ENCODE data around the gene COX8A. TPM values are rescaled to one million over a fixed set of nuclear protein-coding genes. Genes with fewer than 3 reads are reported as not detected.

Gene COX8A
- total RNA-seq, 1 donor = 190 TPM

GRCh38 chr11:63939397-63939891 is 35.0 kb upstream of the COX8A start:
- Histone ChIP-seq H3K4me3 (ENCODE audit: insufficient read depth, low read length) (peak overlapping the region; percentile 88), H3K27ac (ENCODE audit: low read depth, low read length) (peak overlapping the region; percentile 66), H3K9me3 (ENCODE audit: low read depth, low read length) (no peaks in the 10 kb centered on the region), H3K4me2 (ENCODE audit: insufficient read depth, low read length) (peak overlapping the region; percentile 99), H4K20me1 (ENCODE audit: insufficient read depth, low read length) (no peaks in the 10 kb centered on the region), H2AFZ (ENCODE audit: low read length) (peak overlapping the region; percentile 91), H3K79me2 (ENCODE audit: insufficient read depth, low read length) (peaks cover 44% of the 10 kb centered on the region), H3K4me1 (ENCODE audit: insufficient read depth, low read length) (peaks cover 13% of the 10 kb centered on the region), H3K36me3 (ENCODE audit: insufficient read depth, low read length) (no peaks in the 10 kb centered on the region), H3K27me3 (ENCODE audit: insufficient read depth, low read length) (no peaks in the 10 kb centered on the region)
- peak; percentile 88 for DNase-seq (ENCODE audit: insufficient read length, low spot score, missing footprints)
- TF ChIP-seq CTCF (IDR thresholded peaks at IDR 0.05; ENCODE audit: extremely low read depth, low read depth, low read length) = no peak

GRCh38 chr11:63940786-63941185 is 33.6 kb upstream of the COX8A start:
- Histone ChIP-seq H2AFZ (ENCODE audit: low read length) (no peak overlapping the region), H3K27me3 (ENCODE audit: insufficient read depth, low read length) (no peaks in the 10 kb centered on the region), H3K9me3 (ENCODE audit: low read depth, low read length) (no peaks in the 10 kb centered on the region), H3K4me2 (ENCODE audit: insufficient read depth, low read length) (no peak overlapping the region), H3K4me3 (ENCODE audit: insufficient read depth, low read length) (no peak overlapping the region), H3K36me3 (ENCODE audit: insufficient read depth, low read length) (no peaks in the 10 kb centered on the region), H3K27ac (ENCODE audit: low read depth, low read length) (no peak overlapping the region), H3K4me1 (ENCODE audit: insufficient read depth, low read length) (peaks cover 23% of the 10 kb centered on the region), H4K20me1 (ENCODE audit: insufficient read depth, low read length) (no peaks in the 10 kb centered on the region), H3K79me2 (ENCODE audit: insufficient read depth, low read length) (peaks cover 52% of the 10 kb centered on the region)
- no peak for TF ChIP-seq CTCF (IDR thresholded peaks at IDR 0.05; ENCODE audit: extremely low read depth, low read depth, low read length)
- peak; percentile 11 for DNase-seq (ENCODE audit: insufficient read length, low spot score, missing footprints)

GRCh38 chr11:63941901-63942300 is 32.5 kb upstream of the COX8A start:
- no peaks in the 10 kb centered on the region for H3K9me3 ChIP-seq (ENCODE audit: low read depth, low read length)
- peaks cover 10% of the 10 kb centered on the region for H3K36me3 ChIP-seq (ENCODE audit: insufficient read depth, low read length)
- no peak overlapping the region for H3K4me2 ChIP-seq (ENCODE audit: insufficient read depth, low read length)
- peaks cover 3% of the 10 kb centered on the region for H4K20me1 ChIP-seq (ENCODE audit: insufficient read depth, low read length)
- DNase-seq (ENCODE audit: insufficient read length, low spot score, missing footprints) = peak; percentile 37
- H3K27ac ChIP-seq (ENCODE audit: low read depth, low read length) = no peak overlapping the region
- H3K79me2 ChIP-seq (ENCODE audit: insufficient read depth, low read length) = peaks cover 52% of the 10 kb centered on the region
- TF ChIP-seq CTCF (IDR thresholded peaks at IDR 0.05; ENCODE audit: extremely low read depth, low read depth, low read length) = no peak
- H3K4me1 ChIP-seq (ENCODE audit: insufficient read depth, low read length) = peaks cover 24% of the 10 kb centered on the region
- no peak overlapping the region for H3K4me3 ChIP-seq (ENCODE audit: insufficient read depth, low read length)
- H2AFZ ChIP-seq (ENCODE audit: low read length) = no peak overlapping the region
- no peaks in the 10 kb centered on the region for H3K27me3 ChIP-seq (ENCODE audit: insufficient read depth, low read length)

DNA sequence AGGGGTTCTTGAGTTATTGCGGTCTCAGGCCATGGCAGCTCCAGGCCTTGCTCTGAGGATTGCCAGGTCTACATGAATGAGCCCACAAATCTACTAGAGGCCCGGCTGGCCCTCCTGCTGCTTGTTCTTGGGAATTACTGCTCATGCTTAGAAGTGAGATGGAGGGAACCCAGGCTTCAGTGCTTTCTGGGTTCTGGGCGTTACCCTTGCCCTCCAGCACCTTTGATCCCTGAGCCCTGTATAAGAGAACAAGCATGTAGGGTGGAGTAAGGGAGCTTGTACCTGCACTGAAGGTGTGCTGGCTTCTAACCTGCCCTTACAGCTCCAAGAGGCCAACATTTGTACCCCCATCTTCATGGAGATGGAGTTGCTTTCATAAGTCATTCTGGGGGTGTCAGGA is 31.6 kb upstream of the COX8A start:
- Histone ChIP-seq H3K9me3 (ENCODE audit: low read depth, low read length) (no peaks in the 10 kb centered on the region), H3K4me2 (ENCODE audit: insufficient read depth, low read length) (no peak overlapping the region), H3K79me2 (ENCODE audit: insufficient read depth, low read length) (peaks cover 52% of the 10 kb centered on the region), H2AFZ (ENCODE audit: low read length) (no peak overlapping the region), H3K27ac (ENCODE audit: low read depth, low read length) (no peak overlapping the region), H3K4me1 (ENCODE audit: insufficient read depth, low read length) (peaks cover 24% of the 10 kb centered on the region), H3K4me3 (ENCODE audit: insufficient read depth, low read length) (no peak overlapping the region), H4K20me1 (ENCODE audit: insufficient read depth, low read length) (peaks cover 3% of the 10 kb centered on the region), H3K36me3 (ENCODE audit: insufficient read depth, low read length) (peaks cover 11% of the 10 kb centered on the region), H3K27me3 (ENCODE audit: insufficient read depth, low read length) (no peaks in the 10 kb centered on the region)
- peak; percentile 63 for DNase-seq (ENCODE audit: insufficient read length, low spot score, missing footprints)
- no peak for TF ChIP-seq CTCF (IDR thresholded peaks at IDR 0.05; ENCODE audit: extremely low read depth, low read depth, low read length)

Measured in osteoblast (primary cell).